NCI-H2081 (cell line): ENCODE data around the gene ANO5.
A peak's percentile ranks its signal among the peaks of the same experiment; 100 is the strongest.

Experiments used
- DNase-seq, 2 experiments: peaks; one replicate each; lab custom pipeline; 2025; lab: John Stamatoyannopoulos, UW

ANO5 gene

GRCh38 chr11:22192642-22193347 is at the start of gene ANO5:
Gene ANO5 (plus strand): TSS chr11:22193085. CDS start chr11:22193493, 408 bp downstream.
- peak; percentile 70 to 76 for DNase-seq

DNA sequence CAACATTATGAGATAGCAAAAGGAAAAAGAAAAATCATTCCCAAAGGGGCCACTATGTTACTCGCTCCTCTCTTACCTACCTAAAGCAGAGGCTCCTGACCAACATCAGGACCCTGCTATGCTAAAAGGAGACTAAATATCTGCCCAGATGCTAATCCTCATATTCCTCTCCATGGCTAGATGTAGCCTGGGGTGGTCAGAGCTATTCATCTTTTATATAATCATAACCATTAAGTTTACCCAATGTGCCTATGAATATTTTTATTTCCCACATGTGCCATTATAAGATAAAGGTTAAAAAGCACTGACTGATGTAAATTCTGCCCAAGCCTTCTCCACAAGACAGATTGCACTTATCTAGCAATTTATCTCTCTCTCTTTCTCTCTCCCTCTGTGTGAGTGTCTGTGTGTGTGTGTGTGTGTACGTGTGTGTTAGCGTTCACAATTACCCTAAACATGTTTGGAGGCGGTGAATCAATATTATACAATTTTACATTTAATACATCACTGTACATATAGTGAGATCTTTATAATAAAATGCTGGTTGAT is 41.2 kb upstream of the ANO5 start:
- no peak for DNase-seq

GRCh38 chr11:22157531-22157930 is 35.4 kb upstream of the ANO5 start:
- DNase-seq, result no peak

- no peak for DNase-seq
Measured at GRCh38 chr11:22161489-22161888, 31.4 kb upstream of the ANO5 start.

DNA sequence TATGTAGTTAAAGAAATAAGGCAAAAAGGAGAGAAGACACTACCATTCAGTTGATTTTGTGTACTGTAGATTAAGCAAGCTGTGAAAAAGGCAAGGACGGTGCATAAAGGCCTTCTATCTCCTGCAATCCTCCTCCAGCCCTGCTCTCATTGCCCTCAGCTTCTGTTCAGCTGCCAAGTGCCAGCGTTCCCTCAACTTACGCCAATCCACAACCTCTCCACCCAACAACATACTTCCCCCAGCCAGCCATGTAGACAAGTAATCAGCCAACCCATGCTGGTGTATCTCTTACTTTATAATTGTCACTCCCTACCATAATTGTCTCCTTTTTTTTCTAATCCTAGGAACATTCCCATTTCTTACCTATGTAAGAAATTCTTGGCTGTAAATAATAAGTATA is 30.1 kb upstream of the ANO5 start:
- no peak for DNase-seq

DNA sequence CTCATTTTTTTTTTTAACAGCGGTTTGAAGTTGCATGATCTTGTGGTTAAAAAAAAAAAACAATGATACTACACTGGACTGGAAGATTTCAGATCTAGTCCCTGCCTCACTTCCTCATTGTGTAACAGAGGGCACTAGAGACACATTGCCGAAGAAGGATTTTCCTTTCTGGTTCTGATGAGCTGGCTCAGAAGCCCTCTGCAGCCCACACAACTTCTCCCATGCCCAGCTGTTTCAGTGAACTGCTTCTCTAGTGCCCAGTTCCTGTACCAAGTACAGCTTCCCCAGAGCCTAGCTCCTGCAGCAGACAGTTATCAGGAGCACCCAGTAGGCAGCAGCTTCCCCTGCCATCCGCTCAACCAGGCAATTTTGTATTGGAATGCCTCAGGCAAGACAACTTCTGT is 29.5 kb upstream of the ANO5 start:
- no peak for DNase-seq

DNA sequence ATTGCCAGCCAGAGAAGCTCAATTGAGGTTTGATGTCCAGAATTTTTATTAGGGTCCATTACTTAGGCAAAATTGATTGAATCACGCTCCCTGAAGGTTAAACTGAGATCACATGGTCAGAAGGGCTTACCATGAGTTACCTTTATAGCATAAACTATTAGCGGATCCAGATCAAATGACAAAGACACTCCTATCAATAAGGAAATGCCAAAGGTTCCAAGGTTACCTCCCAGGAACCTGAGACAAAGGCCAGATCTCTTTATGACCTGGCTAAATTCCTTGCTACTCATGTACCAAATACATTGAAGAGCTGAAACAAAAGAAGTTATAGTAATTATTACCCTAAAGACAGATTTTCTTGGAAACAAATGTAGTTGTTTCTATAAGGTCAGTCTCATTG is 27.8 kb upstream of the ANO5 start:
- DNase-seq, result no peak

DNA sequence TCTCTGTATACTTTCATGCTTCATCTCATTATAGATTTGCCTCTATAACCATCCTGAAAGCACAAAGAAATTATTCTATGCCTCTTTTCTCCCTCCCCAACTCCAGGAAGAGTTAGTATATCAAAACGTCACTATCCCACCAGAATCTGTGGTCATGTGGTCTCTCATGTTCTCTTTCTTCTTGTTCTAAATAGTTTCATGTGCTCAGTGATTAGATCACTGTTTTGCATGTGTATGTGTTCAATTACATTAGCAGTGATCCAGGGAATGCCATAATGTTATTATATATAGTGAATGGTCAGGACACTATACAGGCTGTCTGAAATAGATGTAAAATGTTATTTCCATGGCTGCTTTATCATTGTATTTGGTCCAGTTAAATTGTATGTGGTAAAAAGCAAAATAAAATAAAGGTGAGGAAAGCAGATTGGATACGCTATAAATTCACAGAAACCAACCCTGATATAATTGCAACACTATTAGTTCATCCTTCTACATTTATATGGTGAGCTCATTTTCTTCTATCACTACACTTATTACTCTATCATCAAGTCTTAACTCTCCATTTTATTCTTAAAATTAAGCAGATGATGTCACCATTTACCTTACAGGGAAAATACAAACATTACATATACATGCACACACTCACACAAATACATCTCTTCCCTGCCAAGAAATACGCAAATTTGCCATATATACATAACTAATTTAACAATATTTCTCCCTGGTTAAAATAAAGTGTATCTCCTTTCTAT is 26.9 kb upstream of the ANO5 start:
- no peak for DNase-seq

DNA sequence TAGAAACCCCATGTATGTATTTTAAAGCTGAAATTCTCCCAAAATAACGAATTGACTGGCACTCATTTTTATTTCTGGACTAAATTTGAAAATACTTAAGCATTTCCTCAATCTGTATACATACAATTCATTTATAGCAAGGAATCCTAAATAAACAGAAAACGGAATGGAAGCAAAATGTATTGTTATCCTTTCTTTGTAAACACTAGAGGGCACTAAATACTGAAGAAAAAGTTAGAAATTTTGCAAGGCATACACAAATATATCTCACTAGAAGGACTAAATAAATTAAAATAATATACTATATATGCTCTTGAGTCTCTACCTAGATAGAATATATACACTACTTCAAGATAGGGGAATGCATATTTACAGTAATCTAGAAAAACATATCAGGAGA is 23.1 kb upstream of the ANO5 start:
- peak in 1 of 2 experiments; percentile 14 for DNase-seq

- DNase-seq, result no peak
Measured at GRCh38 chr11:22173532-22173931, 19.4 kb upstream of the ANO5 start.

GRCh38 chr11:22177186-22177585 is 15.7 kb upstream of the ANO5 start:
- no peak for DNase-seq

- DNase-seq, result no peak
Measured at GRCh38 chr11:22179626-22180025, 13.3 kb upstream of the ANO5 start.

GRCh38 chr11:22180131-22180530 is 12.8 kb upstream of the ANO5 start:
- no peak for DNase-seq

- DNase-seq, result no peak
Measured at GRCh38 chr11:22189660-22190059, 3.2 kb upstream of the ANO5 start.

DNA sequence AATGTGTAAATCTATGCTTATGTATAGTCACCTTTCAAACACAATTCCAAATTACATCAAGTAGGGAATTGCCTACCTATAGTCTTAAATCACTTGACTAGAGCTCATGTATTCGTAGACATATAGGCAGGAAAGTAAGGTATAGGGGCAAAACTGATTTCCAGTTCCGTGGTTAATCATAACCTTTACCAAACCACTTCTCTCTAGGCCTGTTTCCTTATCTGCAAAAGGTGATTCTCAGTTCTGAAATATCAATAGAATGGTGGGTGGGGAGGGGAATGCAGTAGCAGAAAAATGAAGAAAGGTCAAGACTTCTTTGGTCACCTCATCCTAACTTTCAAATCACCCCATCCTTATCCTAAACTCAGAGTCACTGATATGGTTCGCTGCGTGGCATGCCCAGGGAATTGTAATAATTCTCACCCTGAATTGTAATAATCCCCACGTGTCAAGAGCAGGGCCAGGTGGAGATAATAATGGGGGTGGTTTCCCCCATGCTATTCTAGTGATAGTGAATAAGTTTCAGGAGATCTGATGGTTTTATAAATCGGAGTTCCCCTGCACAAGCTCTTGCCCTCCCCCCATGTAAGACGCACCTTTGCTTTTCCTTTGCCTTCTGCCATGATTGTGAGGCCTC is 1.9 kb upstream of the ANO5 start:
- DNase-seq, result no peak

DNA sequence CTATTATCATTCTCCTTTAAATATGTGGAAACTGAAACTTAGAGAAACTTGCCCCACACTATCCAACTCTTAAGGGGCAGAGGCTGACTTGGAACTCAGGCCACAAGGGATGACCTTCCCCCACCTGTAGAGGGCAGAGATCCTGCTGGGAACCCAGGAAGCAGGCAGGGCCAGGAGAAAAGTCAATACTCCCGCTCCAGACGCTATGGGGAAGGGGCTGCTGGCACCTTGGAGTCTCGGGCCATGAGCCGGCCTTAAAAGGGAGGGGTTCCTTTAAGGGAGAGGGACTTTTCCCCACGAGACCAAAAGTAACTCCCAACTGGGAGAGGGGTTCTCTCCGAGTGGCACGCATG is 620 bp upstream of the ANO5 start:
- peak; percentile 12 to 13 for DNase-seq

DNA sequence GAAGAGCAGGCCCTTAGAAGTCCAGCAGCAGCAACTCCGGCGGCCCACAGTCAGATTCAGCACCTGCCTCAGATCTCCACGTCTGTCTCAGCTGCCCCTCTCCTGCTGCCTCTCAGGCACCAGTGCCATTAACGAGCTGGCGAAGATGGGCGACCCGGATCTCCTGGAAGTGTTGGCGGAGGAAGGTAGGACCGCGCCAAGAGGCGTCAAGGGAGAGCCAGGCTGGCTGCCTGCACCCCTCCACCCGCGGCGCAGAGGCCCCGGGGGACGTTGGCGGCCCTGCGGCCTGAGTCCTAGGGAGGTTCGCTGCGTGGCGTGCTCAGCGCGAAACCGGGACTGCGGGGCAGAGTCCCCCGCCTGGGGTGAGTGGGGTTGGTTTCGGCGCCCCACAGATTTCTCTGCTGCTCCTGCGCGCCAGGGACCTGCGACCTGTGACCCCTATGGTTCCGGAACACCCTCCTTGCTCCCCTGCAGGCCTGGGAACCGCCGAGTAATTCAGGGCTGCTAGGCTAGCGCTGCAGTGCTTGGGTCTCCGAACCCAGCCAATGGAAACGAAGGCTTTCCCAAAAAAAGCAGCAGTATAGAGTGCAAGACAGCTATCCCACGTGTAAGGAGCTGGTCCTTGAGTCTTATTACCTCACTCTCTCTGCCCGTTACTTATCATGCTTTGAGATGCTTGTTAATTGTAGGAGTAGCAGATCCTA is 615 bp downstream of the ANO5 start:
- DNase-seq, result peak; percentile 45 to 67

- peak in 1 of 2 experiments; percentile 12 for DNase-seq
Measured at GRCh38 chr11:22194306-22194705, 1.4 kb downstream of the ANO5 start.

- peak in 1 of 2 experiments; percentile 16 for DNase-seq
Measured at GRCh38 chr11:22194907-22195306, 2.0 kb downstream of the ANO5 start.

- DNase-seq, result no peak
Measured at GRCh38 chr11:22197139-22198005, 4.5 kb downstream of the ANO5 start.

- peak in 1 of 2 experiments; percentile 30 for DNase-seq
Measured at GRCh38 chr11:22199243-22199642, 6.4 kb downstream of the ANO5 start.
